GM12873 (cell line): ENCODE data around the gene TCF7.

Experiments
- TF ChIP-seq, protein P1 (sequence below): IDR thresholded peaks from 2 replicates; pipeline ENCODE4 v1.5.1; 2012; ENCODE audit warnings: low read depth, mild to moderate bottlenecking, moderate library complexity, low read length, control low read depth; ENCODE audit not compliant: insufficient read depth; ENCODE audit errors: missing control alignments

Gene TCF7

DNA sequence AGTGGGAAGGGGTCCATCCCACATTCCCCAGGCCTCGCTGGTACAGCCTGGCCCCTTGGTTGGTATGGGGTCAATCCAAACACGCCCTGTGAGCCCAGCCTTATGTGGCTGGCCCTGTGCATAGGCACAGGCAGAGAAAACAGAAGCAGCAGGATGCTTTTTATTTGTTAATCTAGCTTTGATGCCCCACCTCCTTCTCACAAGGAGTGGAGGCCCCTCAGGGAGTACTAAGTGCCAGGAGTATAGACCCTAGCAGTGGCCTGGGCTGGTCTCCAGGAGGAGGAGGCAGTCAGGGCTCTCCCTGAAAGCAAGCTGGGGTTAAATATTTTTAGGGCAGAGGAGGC lies 14.6 kb upstream of the TCF7 start:
- TF ChIP-seq, protein P1, sequence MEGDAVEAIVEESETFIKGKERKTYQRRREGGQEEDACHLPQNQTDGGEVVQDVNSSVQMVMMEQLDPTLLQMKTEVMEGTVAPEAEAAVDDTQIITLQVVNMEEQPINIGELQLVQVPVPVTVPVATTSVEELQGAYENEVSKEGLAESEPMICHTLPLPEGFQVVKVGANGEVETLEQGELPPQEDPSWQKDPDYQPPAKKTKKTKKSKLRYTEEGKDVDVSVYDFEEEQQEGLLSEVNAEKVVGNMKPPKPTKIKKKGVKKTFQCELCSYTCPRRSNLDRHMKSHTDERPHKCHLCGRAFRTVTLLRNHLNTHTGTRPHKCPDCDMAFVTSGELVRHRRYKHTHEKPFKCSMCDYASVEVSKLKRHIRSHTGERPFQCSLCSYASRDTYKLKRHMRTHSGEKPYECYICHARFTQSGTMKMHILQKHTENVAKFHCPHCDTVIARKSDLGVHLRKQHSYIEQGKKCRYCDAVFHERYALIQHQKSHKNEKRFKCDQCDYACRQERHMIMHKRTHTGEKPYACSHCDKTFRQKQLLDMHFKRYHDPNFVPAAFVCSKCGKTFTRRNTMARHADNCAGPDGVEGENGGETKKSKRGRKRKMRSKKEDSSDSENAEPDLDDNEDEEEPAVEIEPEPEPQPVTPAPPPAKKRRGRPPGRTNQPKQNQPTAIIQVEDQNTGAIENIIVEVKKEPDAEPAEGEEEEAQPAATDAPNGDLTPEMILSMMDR, result no peak

DNA sequence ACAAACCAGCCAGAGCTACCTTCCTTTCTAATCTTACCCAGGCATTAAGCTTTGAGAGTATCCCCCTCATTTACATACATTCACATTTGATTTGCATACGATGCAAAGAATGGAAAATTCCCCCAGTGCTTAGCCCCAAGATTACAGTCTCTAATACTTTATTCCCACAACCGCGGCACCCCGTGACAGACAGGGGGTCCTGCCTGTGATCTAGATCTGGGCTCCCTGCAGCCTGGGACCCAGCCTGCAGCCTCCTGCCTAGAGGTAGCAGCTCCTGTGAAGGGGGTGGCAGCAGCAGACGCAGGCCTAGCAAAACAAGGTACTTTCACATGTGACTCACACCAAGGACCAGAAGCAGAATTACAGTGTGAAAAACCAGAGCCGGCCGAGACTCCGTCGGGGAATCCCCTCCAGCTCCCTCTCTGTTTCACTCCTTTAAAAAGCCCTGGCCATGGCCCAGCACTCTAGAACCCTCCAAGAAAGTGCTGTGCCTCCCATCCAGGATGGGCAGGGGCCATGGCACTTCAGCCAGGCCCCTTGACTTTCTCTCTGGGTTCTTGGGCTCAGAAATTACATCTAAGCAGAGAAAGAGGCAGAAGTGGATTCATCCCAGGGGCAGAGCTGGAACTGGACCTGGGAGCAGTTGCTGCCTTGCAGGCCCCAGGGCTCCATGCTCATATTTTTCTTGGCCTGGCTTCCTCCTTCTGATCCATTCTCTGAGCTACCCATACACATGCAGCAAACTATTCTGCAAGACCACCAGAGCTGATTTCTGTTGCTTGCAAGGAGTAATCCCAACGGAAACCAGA lies 14.0 kb upstream of the TCF7 start:
- TF ChIP-seq, protein P1, result no peak

DNA sequence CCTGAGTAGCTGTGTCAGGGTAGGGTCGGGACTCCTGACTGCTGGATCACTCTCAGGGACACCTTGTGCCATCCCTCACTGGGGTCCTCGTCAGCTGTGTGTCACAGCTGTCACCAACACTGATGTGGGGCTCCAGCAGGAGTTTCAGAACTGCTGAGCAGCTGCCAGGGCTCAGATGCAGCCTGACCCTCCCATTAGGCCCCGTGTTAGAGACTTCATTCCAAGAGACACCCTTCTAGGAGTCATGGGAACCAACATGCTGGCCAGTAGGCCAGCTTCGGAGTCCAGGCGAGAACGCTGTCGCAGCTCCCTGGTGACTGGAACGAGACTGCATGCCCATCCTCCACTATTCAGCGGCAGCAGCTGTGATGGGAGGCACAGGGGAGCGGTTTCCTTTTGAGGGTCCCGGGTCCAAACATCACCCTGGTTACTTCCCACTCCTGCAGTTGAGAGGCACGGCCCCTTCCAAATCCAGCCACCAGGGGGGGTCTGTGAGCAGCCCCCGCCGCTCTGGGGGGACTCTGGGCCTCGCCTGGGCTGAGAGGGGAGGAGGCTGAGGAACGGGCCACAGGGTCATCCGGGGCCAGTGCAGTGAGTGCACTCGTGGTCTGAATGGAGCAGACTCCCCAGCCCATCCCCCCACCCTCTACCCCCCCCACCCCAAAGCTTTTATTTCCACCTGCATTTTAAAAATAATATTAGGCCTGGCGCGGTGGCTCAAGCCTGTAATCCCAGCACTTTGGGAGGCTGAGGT lies 12.6 kb upstream of the TCF7 start:
- TF ChIP-seq, protein P1, result peak; percentile 87

DNA sequence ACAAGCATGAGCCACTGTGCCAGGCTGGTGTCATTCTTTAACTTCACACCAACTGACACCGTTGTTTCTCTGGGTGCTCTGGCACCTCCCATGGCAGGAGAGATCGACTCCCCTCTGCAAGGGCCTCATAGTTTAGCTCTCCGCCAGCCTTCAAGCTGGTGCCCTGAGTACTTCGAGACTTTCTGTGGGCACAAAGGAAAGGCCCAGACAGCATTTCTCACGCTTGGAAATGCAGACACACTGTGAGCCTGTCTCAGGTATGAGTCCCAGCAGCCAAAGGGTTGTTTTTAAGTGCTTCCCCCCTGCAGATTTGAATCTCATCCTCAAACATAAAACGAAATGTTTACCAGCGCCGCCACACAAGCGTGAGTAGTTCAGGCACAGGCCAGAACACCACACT lies 11.1 kb upstream of the TCF7 start:
- TF ChIP-seq, protein P1, result no peak

DNA sequence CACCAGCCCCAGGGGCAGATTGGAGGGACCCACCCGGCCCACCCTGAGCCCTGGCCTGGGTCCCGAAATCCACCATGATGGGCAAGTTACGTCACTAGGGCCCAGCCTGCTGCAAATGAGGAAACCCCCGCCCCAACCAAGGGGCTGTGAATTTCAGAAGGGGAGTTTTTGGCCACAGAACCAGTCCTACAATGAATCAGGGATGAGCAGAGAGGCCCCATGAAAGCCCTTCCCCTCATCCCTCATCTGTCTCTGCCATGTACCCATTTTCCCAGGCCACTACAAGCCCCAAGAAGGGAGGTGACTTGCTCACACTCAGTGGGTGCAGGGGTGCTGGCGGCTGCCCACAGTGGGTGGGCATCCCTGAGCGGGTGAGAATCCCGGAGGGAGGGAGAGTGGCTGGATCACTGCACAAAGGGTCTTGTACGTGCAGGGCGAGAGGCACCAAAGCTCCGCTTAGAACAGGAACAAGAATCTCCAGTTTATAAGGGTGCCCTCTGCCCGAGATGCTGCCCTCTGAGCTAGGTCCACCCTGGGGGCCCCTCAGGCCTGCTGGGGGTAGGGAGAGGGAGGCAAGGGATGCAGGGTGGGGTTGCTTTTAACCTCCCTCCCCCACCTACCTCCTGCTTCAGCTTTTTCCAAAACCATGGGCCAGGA lies 10.4 kb upstream of the TCF7 start:
- TF ChIP-seq, protein P1, result no peak

DNA sequence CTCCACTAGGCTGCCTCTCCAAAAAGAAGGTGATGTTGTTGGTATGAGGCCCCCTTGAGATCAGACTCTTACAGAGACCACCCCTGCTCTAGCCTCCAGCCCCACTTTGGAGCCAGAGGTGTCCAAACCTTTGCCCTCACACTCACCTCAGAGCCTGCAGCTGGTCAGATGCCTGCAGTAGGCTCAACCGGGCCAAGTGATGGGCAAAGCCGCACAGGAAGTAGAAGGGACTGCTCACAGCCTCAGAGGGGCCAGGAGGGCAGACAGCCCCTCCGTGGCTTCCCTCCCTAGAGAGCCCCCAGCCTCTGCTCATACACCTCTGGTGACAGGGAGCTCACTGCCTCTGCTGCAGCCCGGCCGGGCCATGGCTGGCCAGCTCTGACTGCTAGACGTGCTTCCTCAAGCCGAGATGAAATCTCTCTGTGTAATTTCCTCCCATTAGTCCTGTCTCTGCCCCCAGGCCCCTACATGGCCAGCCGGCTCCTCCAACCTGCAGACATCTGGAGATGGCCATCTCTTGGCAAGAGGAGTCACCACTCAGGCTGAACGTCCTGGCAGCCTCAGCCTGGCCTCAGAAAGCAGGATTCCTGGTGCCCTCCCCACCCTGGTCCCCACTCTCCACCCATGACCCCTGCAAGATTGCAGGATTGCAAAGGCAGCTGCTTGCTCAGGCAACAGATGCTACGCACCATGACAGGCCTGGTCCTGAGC lies 7.3 kb upstream of the TCF7 start:
- TF ChIP-seq, protein P1, result no peak
